ENCODE measurements around the gene CAPZA1. TPM values are rescaled to one million over a fixed set of nuclear protein-coding genes. Genes with fewer than 3 reads are reported as not detected.

The CAPZA1 gene
- total RNA-seq, 4 donors from 2014 or later = 65.7 to 93.7 (median 84.1) TPM

GRCh38 chr1:112706505-112707220, 87.0 kb downstream of the CAPZA1 start, which contains the start of gene RHOC:
Gene RHOC (minus strand): TSS chr1:112707127. CDS start chr1:112703799, 3,328 bp downstream.
- Histone ChIP-seq H3K36me3 (peaks cover 0 to 20% of the 10 kb centered on the region in 2 donors), H3K27ac (peak within 1 kb of the TSS; percentile 93 to 100 (median 94)), H3K4me1 (peaks cover 0 to 53% (median 34%) of the 10 kb centered on the region in 3 donors), H3K4me3 (peak within 1 kb of the TSS; percentile 94 to 97), H3K9me3 (no peaks in the 10 kb centered on the region), H3K27me3 (no peaks in the 10 kb centered on the region)
- 0% methylated on average over 7 of the region's 61 CpGs; no CpG with 5 or more reads in 1 of the 2 donors for WGBS, 2 donors (ENCODE audit: low coverage in 1 of 2)
- TF ChIP-seq POLR2A (IDR thresholded peaks at IDR 0.05) (peak; percentile 71 to 86), CTCF (IDR thresholded peaks at IDR 0.05) (no peak), POLR2AphosphoS5 (IDR thresholded peaks at IDR 0.05) (peak; percentile 82)
- peak; percentile 86 for ATAC-seq

DNA sequence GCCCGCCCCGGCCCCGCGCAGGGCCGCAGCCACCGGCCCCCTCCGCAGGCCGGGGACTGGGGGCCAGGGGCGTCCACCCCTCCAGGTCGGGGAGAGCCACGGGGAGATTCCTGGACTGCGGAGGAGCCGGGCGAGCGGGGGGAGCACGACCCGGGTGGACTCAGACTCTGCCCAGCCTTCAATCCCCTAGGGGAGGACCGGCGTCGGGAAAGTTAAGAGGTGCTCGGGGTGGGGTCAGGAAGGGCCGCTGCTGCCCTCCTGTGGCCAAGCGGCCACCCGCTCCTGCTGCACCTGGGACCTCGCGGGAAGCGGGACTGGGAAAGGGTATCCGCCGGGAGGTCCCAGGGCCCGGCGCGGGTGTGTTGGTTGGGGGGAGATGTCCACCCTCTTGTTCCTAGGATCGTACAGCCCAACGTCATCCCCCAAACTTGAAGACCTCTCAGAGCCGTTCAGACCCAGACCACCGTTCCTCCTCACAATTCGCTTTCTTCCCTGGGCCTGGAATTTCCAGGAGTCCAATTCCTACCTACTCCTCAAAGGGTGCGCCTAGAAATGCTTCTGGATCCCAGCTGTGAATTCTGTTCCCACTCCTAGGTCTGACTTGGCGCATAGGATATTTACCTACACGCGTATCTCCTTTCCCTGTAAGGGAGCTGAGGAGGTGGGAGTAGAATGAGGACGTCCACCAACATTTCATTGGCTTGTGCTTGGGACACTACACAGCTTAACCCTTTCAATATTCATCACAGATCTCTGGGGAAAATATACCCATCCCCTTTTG, 87.8 kb downstream of the CAPZA1 start:
- H3K27ac ChIP-seq = peak overlapping the region in 3 of 4 donors; percentile 93 to 100 (median 96)

GRCh38 chr1:112708002-112708448, 88.4 kb downstream of the CAPZA1 start:
- H3K36me3 ChIP-seq = peaks cover 0 to 8% of the 10 kb centered on the region in 2 donors
- peaks cover 0 to 39% (median 21%) of the 10 kb centered on the region in 3 donors for H3K4me1 ChIP-seq
- peak overlapping the region in 3 of 4 donors; percentile 93 to 100 (median 96) for H3K27ac ChIP-seq
- no peak overlapping the region for H3K4me3 ChIP-seq
- WGBS, 2 donors (ENCODE audit: low coverage in 1 of 2) = 68 to 73% methylated on average over 3 to 6 of the region's 6 CpGs
- no peaks in the 10 kb centered on the region for H3K27me3 ChIP-seq
- no peaks in the 10 kb centered on the region for H3K9me3 ChIP-seq
- no peak for ATAC-seq
- TF ChIP-seq POLR2A (IDR thresholded peaks at IDR 0.05) (no peak), CTCF (IDR thresholded peaks at IDR 0.05) (no peak), POLR2AphosphoS5 (IDR thresholded peaks at IDR 0.05) (no peak), EP300 (IDR thresholded peaks at IDR 0.05) (no peak)

More for the DNA sequence above, 87.8 kb downstream of the CAPZA1 start:
- Histone ChIP-seq H3K4me1 (peaks cover 0 to 45% (median 26%) of the 10 kb centered on the region in 3 donors), H3K27me3 (no peaks in the 10 kb centered on the region), H3K36me3 (peaks cover 0 to 14% of the 10 kb centered on the region in 2 donors), H3K9me3 (no peaks in the 10 kb centered on the region), H3K4me3 (peak overlapping the region; percentile 94 to 97)
- ATAC-seq = peak; percentile 85
- TF ChIP-seq EP300 (IDR thresholded peaks at IDR 0.05) (no peak), CTCF (IDR thresholded peaks at IDR 0.05) (peak in 3 of 4 experiments; percentile 88 to 97 (median 95))
- WGBS, 2 donors (ENCODE audit: low coverage in 1 of 2) = 21 to 23% methylated on average over 5 to 8 of the region's 42 CpGs

GRCh38 chr1:112708489-112708888, 88.9 kb downstream of the CAPZA1 start:
- no peaks in the 10 kb centered on the region for H3K27me3 ChIP-seq
- H3K36me3 ChIP-seq = peaks cover 0 to 3% of the 10 kb centered on the region in 2 donors
- no peak for TF ChIP-seq POLR2A (IDR thresholded peaks at IDR 0.05)
- ATAC-seq = no peak
- H3K4me3 ChIP-seq = no peak overlapping the region
- no peaks in the 10 kb centered on the region for H3K9me3 ChIP-seq
- H3K4me1 ChIP-seq = peaks cover 0 to 37% (median 16%) of the 10 kb centered on the region in 3 donors
- H3K27ac ChIP-seq = peak overlapping the region in 2 of 4 donors; percentile 96 to 100
- 90 to 97% methylated on average over 3 of the region's 3 CpGs for WGBS, 2 donors (ENCODE audit: low coverage in 1 of 2)

GRCh38 chr1:112710159-112710558, 90.5 kb downstream of the CAPZA1 start:
- no peaks in the 10 kb centered on the region for H3K36me3 ChIP-seq
- H3K27me3 ChIP-seq = no peaks in the 10 kb centered on the region
- no peak overlapping the region for H3K27ac ChIP-seq
- H3K4me1 ChIP-seq = peaks cover 0 to 37% (median 13%) of the 10 kb centered on the region in 3 donors
- no peak overlapping the region for H3K4me3 ChIP-seq
- no peak for TF ChIP-seq POLR2A (IDR thresholded peaks at IDR 0.05)
- no peak for TF ChIP-seq POLR2AphosphoS5 (IDR thresholded peaks at IDR 0.05)
- no peak for TF ChIP-seq EP300 (IDR thresholded peaks at IDR 0.05)
- no peak for TF ChIP-seq CTCF (IDR thresholded peaks at IDR 0.05)
- ATAC-seq = no peak
- H3K9me3 ChIP-seq = no peaks in the 10 kb centered on the region
- WGBS, 2 donors (ENCODE audit: low coverage in 1 of 2) = 84% methylated on average over 3 of the region's 7 CpGs; no CpG with 5 or more reads in 1 of the 2 donors

All from gastroesophageal sphincter (tissue), 4 donors.